Fibroblast of skin of back (primary cell): Measurements from ENCODE around the gene ACOT2.
"Not testable (repeated sequence)": the region's sequence is repeated elsewhere in the genome, so short reads cannot be mapped to it uniquely, and the experiment has no call there.

ENCODE experiments used
- DNase-seq: peaks from one replicate; pipeline ENCODE4 v3.0.0-alpha.2; 2013

Gene ACOT2

GRCh38 chr14:73568886-73569184 is 178 bp upstream of the ACOT2 start:
- DNase-seq, result not testable (repeated sequence)

- DNase-seq, result peak; percentile 38
Measured at GRCh38 chr14:73570913-73571312, 1.9 kb downstream of the ACOT2 start.

DNA sequence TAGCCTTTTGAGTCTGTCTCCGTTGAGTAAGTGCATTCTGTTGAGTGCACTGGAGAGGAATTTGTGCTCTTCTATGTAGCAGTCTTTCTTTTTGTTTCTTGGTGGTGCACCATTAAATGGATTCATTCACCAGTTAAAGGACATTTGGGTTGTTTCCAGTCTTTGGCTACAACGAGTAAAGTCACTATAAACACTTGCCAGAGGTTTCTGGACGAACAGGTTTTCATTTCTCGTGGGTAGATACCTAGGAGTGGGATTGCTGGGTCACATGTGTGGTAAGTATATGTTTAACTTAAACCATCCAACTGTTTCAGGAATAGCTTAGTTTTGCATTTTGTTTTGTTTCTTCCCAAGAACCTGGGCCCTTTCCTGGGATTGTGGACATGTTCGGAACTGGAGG is 4.0 kb downstream of the ACOT2 start:
- DNase-seq, result not testable (repeated sequence)

DNA sequence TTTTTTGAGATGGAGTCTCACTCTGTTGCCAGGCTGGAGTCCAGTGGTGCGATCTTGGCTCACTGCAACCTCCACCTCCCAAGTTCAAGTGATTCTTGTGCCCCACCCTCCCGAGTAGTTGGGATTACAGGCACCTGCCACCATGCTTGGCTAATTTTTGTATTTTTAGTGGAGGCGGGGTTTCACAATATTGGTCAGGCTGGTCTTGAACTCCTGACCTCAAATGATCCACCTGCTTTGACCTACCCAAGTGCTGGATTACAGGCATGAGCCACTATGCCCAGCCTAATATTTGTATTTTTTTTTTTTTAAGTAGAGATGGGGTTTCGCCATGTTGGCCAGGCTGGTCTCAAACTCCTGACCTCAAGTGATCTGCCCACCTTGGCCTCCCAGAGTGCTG is 4.7 kb downstream of the ACOT2 start:
- not testable (repeated sequence) for DNase-seq

- not testable (repeated sequence) for DNase-seq
Measured at GRCh38 chr14:73574251-73574650, 5.2 kb downstream of the ACOT2 start.

- DNase-seq, result peak; percentile 3
Measured at GRCh38 chr14:73576391-73576790, 7.4 kb downstream of the ACOT2 start.

GRCh38 chr14:73577214-73577613 is 8.2 kb downstream of the ACOT2 start:
- not testable (repeated sequence) for DNase-seq

GRCh38 chr14:73582102-73582979 is 13.3 kb downstream of the ACOT2 start:
- DNase-seq, result not testable (repeated sequence)

GRCh38 chr14:73588695-73589094 is 19.7 kb downstream of the ACOT2 start:
- no peak for DNase-seq

GRCh38 chr14:73589116-73589515 is 20.1 kb downstream of the ACOT2 start:
- DNase-seq, result no peak

DNA sequence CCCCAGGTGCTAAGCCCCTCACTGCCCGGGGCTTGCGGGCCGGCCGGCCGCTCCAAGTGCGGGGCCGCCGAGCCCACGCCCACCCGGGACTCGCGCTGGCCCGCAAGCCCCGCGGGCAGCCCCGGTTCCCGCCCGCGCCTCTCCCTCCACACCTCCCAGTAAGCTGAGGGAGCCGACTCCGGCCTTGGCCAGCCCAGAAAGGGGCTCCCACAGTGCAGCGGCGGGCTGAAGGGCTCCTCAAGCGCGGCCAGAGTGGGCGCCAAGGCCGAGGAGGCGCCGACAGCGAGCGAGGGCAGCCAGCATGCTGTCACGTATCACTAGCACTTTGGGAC is 21.6 kb downstream of the ACOT2 start:
- DNase-seq, result not testable (repeated sequence)

- DNase-seq, result peak; percentile 21
Measured at GRCh38 chr14:73591690-73592449, 22.9 kb downstream of the ACOT2 start, which contains the start of gene ACOT4. TSS of gene ACOT4 (plus strand) at chr14:73591873. CDS start at chr14:73591960, 87 bp downstream.

GRCh38 chr14:73594491-73594890 is 25.5 kb downstream of the ACOT2 start:
- no peak for DNase-seq

GRCh38 chr14:73599499-73599898 is 30.5 kb downstream of the ACOT2 start:
- DNase-seq, result no peak

DNA sequence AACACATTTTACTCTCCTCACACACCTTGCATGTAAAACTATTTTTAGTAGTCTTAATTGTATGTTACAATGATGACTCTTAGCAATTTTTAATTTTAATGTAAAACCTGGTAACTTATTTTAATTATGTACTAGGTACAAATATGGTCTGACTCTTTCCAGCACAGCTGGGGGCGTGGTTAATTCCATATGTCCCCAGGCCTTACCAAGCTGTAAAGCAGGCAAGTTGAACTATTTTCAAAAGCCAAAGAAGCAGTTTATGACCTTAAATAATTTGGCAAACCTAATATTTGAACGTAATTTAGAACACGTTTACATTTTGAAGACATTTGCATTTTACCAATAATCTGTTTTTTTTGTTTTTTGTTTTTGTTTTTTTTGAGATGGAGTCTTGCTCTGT is 34.0 kb downstream of the ACOT2 start:
- DNase-seq, result no peak

DNA sequence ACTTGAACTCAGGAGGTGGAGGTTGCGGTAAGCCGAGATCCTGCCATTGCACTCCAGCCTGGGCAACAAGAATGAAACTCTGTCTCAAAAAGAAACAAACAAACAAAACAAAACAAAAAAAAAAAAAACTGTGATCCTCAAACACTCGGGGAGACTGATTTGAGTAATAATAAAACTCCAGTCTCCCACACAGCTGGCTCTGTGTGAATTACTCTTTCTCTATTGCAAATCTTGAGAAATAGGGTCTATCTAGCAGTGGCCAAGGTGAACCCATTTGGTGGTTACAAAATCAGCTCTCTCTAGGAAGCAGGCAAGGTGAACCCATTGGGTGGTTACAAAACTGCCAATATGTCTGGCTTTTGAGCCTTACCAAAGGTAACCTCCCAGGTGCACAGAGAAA is 37.3 kb downstream of the ACOT2 start:
- DNase-seq, result no peak

- DNase-seq, result no peak
Measured at GRCh38 chr14:73607241-73607640, 38.2 kb downstream of the ACOT2 start.

DNA sequence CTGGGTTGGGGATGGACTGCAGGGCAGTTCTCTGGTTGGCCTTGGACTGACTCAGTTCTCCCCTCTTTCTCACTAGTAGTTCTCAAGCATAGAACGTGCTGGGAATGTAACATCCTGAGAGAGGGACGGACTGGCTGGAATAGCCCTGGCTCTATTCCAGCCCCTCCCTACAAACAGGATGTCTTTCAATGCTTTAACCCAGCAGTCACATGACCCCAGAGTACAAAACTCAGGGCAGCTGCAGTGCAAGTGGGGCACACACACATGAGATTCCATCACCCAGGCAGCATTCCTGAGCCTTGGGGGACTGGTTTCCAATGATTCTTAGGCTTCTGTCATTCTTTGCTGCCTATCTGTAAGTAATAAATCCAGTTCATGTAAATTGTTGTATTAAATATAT is 41.7 kb downstream of the ACOT2 start:
- DNase-seq, result peak; percentile 51

DNA sequence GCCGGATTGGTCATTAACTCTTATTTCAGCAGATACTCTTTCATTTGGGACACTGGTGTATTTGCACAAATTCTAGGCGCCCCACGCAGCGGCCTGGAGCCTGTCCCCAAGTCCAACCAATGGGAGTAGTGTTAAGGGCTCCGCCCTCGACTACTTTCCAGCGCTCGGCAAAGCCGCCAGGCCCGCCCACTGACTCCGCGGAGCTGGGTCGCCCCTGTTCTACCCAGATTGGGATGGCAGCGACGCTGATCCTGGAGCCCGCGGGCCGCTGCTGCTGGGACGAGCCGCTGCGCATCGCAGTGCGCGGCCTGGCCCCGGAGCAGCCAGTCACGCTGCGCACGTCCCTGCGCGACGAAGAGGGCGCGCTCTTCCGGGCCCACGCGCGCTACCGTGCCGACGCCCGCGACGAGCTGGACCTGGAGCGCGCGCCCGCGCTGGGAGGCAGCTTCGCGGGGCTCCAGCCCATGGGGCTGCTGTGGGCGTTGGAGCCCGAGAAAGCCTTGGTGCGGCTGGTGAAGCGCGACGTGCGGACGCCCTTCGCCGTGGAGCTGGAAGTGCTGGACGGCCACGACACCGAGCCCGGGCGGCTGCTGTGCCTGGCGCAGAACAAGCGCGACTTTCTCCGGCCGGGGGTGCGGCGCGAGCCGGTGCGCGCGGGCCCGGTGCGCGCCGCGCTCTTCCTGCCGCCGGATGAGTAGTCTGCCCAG is 43.5 kb downstream of the ACOT2 start, which contains the start of gene ACOT6:
Gene ACOT6, plus strand, starts transcription at position 179 of the 707 bp plus-strand sequence. Its CDS starts 55 bp downstream, at position 234.
- peak; percentile 78 for DNase-seq

DNA sequence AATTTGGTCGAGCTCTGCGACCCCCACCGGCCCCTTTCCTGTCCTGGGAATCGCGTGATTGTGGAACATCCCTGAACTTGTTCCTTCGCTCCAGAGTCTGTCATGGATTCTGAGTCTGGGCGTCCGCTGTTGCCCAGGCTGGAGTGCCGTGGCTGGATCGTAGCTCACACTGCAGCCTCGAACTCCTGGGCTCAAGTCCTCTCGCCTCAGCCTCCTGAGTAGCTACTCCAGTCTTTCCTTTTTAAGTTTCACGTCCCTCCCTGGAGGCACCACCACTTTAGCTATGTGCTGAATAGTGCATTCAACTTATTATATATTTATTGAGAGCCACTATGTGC is 44.0 kb downstream of the ACOT2 start:
- DNase-seq, result no peak

DNA sequence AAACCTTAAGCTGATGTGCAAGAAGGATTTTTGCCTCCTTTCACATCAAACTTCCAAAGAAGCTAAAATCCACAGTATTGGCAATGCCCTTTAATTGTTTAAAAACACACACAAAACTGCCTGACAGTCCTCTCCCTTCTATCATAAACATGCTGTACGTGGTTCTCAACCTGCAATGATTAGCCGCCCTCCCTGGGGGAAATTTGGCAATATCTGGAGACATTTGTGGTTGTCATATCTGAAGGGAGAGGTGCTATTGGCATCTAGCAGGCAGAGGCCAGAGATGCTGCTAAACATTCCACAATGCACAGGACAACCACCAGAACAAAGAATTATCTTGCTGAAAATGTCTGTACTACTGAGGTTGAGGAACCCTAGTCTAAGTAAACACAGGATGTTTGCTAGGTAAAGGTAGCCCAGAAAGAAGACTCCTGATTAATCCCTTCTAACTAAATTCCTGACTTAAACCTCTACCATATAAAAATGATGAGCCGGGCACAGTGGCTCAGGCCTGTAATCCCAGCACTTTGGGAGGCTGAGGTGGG is 44.5 kb downstream of the ACOT2 start:
- DNase-seq, result no peak

- no peak for DNase-seq
Measured at GRCh38 chr14:73616831-73617230, 47.8 kb downstream of the ACOT2 start.

GRCh38 chr14:73619524-73619923 is 50.5 kb downstream of the ACOT2 start:
- no peak for DNase-seq
